Stimulated activated CD4-positive, alpha-beta T cell treated with anti-CD3 and anti-CD28 coated beads, Interleukin-4, amount 100 ng/mL, for 48 hours (primary cell): ENCODE data around the gene PRAC2.
"Not testable (repeated sequence)": the region's sequence is repeated elsewhere in the genome, so short reads cannot be mapped to it uniquely, and the experiment has no call there.

Source experiments
- DNase-seq, 2 donors: peaks; one replicate each; pipeline ENCODE4 v3.0.0-alpha.2; 2020; ENCODE audit warnings: low read depth in 2 of 2

The PRAC2 gene

GRCh38 chr17:48722915-48723422 lies at the start of gene PRAC2:
Gene PRAC2 (plus strand): TSS chr17:48723185. CDS start chr17:48724411, 1,226 bp downstream.
- no peak for DNase-seq

- DNase-seq, result no peak
These were observed 45.9 kb upstream of the PRAC2 start for GRCh38 chr17:48676963-48677558.

GRCh38 chr17:48678141-48678971 lies 44.6 kb upstream of the PRAC2 start:
- peak; percentile 56 to 64 for DNase-seq

- DNase-seq, result no peak
These were observed 43.4 kb upstream of the PRAC2 start for GRCh38 chr17:48679385-48680096.

DNA sequence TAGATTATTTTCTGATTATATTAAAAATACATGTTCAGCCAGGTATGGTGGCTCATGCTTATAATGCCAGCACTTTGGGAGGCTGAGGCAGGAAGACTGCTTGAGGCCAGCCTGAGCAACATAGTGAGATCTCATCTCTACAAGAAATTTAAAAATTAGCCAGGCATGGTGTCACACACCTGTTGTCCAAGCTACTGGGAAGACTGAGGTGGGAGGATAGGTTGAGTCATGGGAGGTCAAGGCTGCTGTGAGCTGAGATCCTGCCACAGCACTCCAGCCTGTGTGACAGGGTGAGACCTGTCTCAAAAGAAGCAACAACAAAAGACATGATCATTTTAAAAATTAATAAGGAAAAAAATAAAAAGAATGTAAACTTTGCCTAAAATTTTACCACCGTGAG lies 41.4 kb upstream of the PRAC2 start:
- no peak for DNase-seq

- no peak for DNase-seq
These were observed 32.3 kb upstream of the PRAC2 start for GRCh38 chr17:48690655-48691054.

- DNase-seq, result no peak
These were observed 30.9 kb upstream of the PRAC2 start for GRCh38 chr17:48692049-48692448.

- no peak for DNase-seq
These were observed 29.8 kb upstream of the PRAC2 start for GRCh38 chr17:48693178-48693577.

DNA sequence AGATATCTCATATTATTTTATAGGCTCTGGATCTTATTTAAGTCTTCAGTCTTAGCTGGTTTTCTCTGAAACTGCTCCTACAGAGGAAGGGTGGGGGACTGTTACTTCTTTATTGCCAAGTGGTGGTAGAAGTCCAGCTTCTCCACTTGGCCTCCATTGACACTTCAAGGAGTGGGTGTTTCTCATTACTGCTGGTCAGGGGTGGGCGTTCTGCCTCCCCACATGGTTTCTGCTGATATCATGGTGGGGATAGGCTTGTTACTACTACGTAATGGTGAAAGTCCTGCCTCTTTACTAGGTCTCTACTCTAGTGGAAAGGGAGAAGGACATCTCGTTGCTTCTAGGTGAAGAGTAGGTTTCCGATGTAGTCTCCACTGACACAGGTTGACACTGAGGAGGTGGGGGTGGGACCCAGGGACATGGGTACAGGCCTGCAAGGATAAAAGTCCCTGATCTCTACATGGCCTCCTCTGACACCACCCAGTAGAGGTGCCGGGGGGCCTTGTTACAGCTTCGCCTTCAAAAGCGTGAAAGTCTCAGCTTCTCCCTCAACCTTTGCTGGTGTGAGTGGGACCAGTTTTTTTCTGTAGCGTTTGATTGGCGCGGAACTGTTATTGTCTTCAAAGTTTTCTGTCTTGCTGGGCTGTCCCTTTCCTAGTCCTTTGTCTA lies 21.0 kb upstream of the PRAC2 start:
- no peak for DNase-seq

- DNase-seq, result no peak
These were observed 18.4 kb upstream of the PRAC2 start for GRCh38 chr17:48704361-48705248.

DNA sequence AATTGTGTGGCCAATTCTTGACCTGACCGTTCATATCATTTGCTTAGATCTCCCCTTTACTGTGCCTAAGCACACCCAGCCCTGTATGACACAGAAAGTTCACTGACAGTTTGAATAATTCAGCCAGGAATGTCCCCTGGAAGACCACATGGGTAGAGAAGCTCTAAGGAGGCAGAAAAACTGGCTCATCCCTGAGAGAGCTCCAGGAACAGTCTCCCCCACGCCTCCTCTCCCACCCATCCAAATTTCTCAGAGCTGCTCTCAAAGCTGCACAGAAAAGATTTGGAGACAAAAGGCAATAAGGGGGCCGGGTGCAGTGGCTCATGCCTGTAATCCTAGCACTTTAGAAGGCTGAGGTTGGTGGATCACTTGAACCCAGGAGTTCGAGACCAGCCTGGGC lies 11.9 kb upstream of the PRAC2 start:
- DNase-seq, result no peak

DNA sequence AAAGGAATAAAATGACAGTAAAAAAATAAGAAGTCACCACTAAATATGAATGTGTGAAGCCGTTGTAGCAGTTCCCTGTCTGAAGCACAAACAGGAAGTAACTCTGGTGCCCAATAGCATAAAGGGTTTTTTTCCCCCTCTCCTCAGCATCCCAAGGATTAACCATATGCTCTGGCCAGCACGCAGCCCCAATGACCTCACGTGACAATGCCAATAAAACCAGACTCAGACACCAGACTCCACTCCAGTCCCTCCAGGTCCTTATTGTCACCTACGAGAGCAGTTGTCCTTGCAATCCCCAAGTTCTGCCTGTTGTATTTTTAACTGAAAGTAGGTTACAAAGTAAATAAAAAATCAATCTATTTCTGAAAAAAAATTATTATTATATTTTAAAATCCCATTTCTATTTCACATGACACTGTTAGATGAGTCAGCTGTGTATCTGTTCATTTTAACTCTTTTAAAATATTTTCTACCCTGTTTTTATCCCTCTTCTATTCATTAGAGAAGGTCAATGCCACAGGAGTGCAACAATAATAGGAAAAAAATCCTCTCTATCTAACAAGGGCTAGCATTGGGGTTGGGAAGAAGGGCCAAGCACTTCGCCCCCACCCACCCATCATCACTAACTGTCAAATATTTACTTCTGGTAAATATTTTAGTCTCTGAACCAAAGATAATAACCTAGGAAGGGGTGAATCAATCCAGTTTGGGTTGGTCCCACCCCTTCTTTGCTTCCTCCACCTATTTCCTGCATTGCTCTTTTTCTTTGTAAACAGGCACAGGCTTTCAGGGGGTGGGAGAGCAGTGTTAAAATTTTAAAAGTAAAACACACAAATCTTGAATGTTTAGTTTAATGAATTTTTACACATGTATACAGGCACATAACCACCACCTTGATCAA lies 7.2 kb upstream of the PRAC2 start:
- DNase-seq, result no peak

GRCh38 chr17:48716549-48716948 lies 6.4 kb upstream of the PRAC2 start:
- DNase-seq, result not testable (repeated sequence)

DNA sequence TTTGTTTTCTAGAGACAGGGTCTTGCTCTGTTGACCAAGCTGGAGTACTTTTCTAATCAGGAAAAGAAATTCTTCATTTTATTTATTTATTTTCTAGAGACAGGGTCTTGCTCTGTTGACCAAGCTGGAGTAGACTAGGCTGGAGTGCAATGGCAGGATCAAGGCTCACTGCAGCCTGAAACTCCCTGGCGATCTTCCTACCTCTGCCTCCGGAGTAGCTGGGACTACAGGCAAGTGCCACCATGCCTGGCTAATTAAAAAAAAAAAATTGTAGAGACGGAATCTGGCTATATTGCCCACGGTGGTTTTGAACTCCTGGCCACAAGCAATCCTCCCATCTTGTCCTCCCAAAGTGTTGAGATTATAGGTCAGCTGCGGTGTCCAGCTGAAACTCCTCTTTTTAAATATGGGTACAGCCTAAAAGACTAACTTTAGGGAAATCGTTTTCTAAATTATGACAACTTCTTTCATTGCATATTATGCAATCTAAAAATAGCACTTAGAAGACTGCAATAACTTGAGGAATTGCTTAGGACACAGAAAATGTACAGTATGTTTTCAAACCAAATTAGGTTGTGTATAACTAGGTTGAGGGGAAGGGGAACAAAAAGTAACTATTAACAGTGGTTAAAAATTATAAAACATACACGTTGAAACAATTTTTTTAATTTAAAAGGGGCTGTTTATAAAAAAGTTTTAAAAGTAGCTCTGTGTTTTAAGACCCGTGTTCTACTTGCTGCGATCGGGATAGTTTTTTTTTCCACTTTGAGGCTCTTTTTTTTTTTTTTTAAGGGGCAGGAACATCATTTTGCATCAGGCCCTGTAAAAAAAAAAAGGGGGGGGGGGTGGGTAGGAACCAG lies 5.4 kb upstream of the PRAC2 start:
- no peak for DNase-seq

DNA sequence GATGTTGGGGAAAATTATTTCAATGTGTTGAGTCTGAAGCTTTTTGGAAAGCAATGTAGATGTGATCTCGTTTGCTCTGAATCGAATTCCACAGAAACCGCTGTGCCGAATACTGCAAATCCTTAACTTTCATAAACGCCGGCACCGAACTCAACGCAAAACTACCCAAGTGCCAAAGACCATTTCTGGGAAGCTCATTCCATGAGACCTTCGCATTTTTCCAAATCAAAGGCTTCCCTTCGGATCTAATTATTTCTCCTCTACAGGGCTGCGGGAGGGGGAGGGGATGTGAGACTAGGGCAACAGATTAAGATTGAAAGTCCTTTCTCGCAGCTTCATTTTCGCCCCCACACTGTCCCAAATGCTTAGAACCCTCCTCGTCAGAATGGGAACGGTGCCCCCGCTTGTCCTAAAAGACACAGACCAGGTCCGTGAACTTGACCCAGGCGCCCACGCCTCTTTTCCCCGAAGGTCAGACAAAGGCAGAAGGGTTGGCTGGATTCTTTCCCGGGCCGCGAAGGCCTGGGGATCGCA lies 4.7 kb upstream of the PRAC2 start:
- no peak for DNase-seq

DNA sequence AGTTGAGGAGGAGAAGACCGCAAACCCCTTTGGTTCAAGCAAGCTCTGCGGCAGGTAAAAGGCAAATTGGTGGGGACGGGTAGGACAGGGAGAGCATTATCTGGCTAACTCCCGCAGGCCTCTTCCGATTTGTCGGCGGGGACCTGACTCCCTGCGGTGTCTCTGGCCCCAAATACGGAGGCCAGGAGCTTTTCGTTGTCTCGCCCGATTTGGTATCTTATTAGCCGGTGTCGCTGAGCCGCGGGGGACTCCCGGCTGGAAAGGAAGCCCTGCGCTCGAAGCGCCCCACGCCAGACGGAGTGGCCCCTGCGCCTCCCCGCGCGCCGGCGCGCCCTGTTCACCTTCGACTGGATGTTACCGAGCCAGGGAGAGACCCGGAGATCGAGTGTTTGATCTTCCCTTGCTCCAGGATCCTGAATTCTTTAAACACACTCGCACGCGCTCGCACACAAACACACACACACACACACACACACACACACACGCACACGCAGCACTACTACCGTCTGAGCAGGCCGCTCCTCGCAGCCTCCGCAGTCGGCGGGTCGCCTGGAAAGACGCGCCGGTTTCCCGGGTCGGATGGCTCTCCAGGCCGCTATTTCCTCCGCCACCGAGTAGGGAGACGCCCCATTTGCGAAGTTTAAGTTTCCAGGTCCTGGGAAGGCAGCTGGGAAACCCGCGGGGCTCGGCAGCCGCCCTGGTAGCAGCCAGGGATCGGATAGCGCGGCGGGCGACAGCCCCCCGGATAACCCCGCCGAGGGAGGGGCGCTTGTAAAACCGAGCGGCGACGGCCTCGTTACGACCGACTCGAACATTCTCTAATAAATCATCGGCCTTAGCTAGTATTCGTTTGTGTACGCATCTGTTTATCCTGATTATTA lies 4.0 kb upstream of the PRAC2 start:
- no peak for DNase-seq

- no peak for DNase-seq
These were observed 3.2 kb upstream of the PRAC2 start for GRCh38 chr17:48719642-48720265.
